Measurements from ENCODE around the gene KDELR3.

Gene KDELR3

DNA sequence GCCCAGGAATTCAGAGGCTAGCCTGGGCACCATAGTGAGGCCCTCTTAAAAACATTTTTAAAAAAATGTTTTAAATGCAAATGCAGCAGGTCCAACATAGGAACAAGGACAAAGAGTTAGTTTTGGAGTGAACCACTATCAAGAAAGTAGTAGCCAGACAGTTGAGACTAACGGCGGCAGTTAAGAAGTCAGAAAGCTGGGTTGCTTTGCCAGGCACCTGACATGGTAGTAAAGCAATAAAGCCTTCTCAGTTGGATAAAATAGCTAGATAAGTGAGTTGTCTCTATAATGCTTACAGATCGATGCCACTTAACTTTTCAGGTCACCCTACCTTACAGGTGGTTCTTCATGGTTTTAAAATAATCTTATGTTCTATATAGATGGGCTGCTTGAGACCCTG is 55.1 kb downstream of the KDELR3 start:
- no peak for TF ChIP-seq ZNF140 (tag by site-specific recombination; IDR thresholded peaks at IDR 0.05)
- peak; percentile 37; the same call in 1 of the 2 replicates for TF ChIP-seq ZNF133 (tag by site-specific recombination; IDR thresholded peaks at IDR 0.05)
- Histone ChIP-seq H3K36me3 (ENCODE audit: control insufficient read depth in 2 of 2, insufficient read depth in 1 of 2, low read length in 2 of 2) (no peaks in the 10 kb centered on the region), H3K9me3 (ENCODE audit: control insufficient read depth, insufficient read depth, low read depth, low read length) (no peaks in the 10 kb centered on the region), H3K4me1 (ENCODE audit: control insufficient read depth, insufficient read depth, low read length) (no peaks in the 10 kb centered on the region), H3K27ac (ENCODE audit: extremely low read depth, low read depth, low read length) (no peak overlapping the region), H3K4me3 (ENCODE audit: low read depth, low read length) (no peak overlapping the region)
- POLR2A ChIA-PET: interaction anchor here (1.3 kb wide), 1 partner anchor 48 kb away, joined by 3 read pairs; no protein-coding TSS in a partner anchor
- CTCF ChIA-PET: interaction anchor here (0.8 to 1.2 kb wide), 2 partner anchors 11 to 471 kb away, joined by 3 to 5 read pairs; no protein-coding TSS in a partner anchor

DNA sequence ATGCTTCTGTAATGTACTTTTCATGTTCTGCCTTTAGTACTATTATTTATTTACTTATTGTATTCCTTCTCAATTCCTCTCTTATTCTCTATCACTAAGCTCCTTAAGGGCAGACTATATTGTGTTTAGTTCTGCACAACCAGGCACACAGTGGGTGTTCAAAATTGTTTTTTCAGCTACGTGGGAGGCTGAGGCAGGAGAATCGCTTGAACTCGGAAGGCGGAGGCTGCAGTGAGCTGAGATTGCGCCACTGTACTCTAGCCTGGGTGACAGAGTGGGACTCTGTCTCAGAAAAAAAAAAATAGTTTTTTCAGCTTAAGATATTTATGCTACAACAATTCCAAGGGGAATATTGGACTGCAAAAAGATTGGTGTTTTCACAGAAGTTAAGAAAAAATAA is 55.6 kb downstream of the KDELR3 start:
- H3K9me3 ChIP-seq (ENCODE audit: control insufficient read depth, insufficient read depth, low read depth, low read length): no peaks in the 10 kb centered on the region
- CTCF ChIA-PET: interaction anchor here (1.2 kb wide), 1 partner anchor 11 kb away, joined by 5 read pairs; no protein-coding TSS in a partner anchor
- TF ChIP-seq ZNF514 (tag by site-specific recombination; IDR thresholded peaks at IDR 0.05) (no peak), ZNF341 (tag by site-specific recombination; IDR thresholded peaks at IDR 0.05; ENCODE audit: low read depth) (no peak), ZNF426 (tag by site-specific recombination; IDR thresholded peaks at IDR 0.05) (no peak), GLIS1 (tag by site-specific recombination; IDR thresholded peaks at IDR 0.05) (no peak), OVOL3 (tag by site-specific recombination; IDR thresholded peaks at IDR 0.05) (no peak), ZNF510 (tag by site-specific recombination; IDR thresholded peaks at IDR 0.05; ENCODE audit: insufficient replicate concordance) (no peak), ZNF670 (tag by site-specific recombination; IDR thresholded peaks at IDR 0.05; ENCODE audit: low read depth) (no peak), ZFHX2 (tag by site-specific recombination; conservative IDR thresholded peaks at IDR 0.05) (0 out of 2 replicates have a peak, but pooled peaks have one; percentile 12), ZSCAN23 (tag by site-specific recombination; IDR thresholded peaks at IDR 0.05) (no peak), EGR2 (tag by site-specific recombination; IDR thresholded peaks at IDR 0.05; ENCODE audit: low read depth) (peak; percentile 54; the same call in 1 of the 2 replicates), ZNF624 (tag by site-specific recombination; IDR thresholded peaks at IDR 0.05) (no peak), HOXA7 (CRISPR knock-in tag; IDR thresholded peaks at IDR 0.05; ENCODE audit: borderline replicate concordance) (no peak), ZNF404 (tag by site-specific recombination; IDR thresholded peaks at IDR 0.05) (no peak), KLF7 (tag by site-specific recombination; IDR thresholded peaks at IDR 0.05; ENCODE audit: borderline replicate concordance) (no peak), PRDM1 (tag by site-specific recombination; IDR thresholded peaks at IDR 0.05) (no peak)
- POLR2A ChIA-PET: interaction anchor here (1.3 kb wide), 1 partner anchor 47 kb away, joined by 3 read pairs; no protein-coding TSS in a partner anchor
- H3K4me1 ChIP-seq (ENCODE audit: control insufficient read depth, insufficient read depth, low read length): no peaks in the 10 kb centered on the region
- H3K27ac ChIP-seq (ENCODE audit: extremely low read depth, low read depth, low read length): no peak overlapping the region
- no peaks in the 10 kb centered on the region for H3K36me3 ChIP-seq (ENCODE audit: control insufficient read depth in 2 of 2, insufficient read depth in 1 of 2, low read length in 2 of 2)
- no peak overlapping the region for H3K4me3 ChIP-seq (ENCODE audit: low read depth, low read length)

DNA sequence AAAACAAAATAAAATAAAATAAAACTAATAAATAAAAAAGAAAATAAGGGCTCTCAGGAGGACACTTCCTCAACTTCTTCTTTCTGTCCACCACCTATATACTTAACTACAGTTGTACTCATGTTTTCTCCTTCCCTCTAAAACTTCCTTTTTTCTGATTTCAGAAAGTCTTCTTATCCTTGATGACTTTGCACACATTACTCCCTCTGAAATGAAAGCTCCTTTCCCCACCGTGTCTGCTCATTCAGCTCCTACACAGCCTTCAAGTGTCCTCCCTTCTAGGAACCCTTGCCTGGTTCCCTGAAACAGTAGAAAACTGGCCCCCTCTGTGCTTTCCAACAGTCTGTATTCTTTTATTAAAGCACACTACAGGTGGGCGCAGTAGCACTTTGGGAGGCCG is 56.5 kb downstream of the KDELR3 start:
- TF ChIP-seq ZNF544 (tag by site-specific recombination; IDR thresholded peaks at IDR 0.05) (no peak), ZNF132 (tag by site-specific recombination; IDR thresholded peaks at IDR 0.05; ENCODE audit: borderline replicate concordance) (no peak), ZNF76 (tag by site-specific recombination; IDR thresholded peaks at IDR 0.05; ENCODE audit: borderline replicate concordance, low read depth) (no peak), ZFP69B (tag by site-specific recombination; IDR thresholded peaks at IDR 0.05) (no peak), ZNF16 (tag by site-specific recombination; IDR thresholded peaks at IDR 0.05; ENCODE audit: low read depth) (no peak), ZFP3 (tag by site-specific recombination; IDR thresholded peaks at IDR 0.05; ENCODE audit: low read depth) (no peak), ZNF416 (tag by site-specific recombination; IDR thresholded peaks at IDR 0.05) (no peak), ZNF561 (tag by site-specific recombination; IDR thresholded peaks at IDR 0.05; ENCODE audit: borderline replicate concordance) (no peak)
- Histone ChIP-seq H3K27ac (ENCODE audit: extremely low read depth, low read depth, low read length) (no peak overlapping the region), H3K9me3 (ENCODE audit: control insufficient read depth, insufficient read depth, low read depth, low read length) (no peaks in the 10 kb centered on the region), H3K4me3 (ENCODE audit: low read depth, low read length) (no peak overlapping the region), H3K4me1 (ENCODE audit: control insufficient read depth, insufficient read depth, low read length) (no peaks in the 10 kb centered on the region), H3K36me3 (ENCODE audit: control insufficient read depth in 2 of 2, insufficient read depth in 1 of 2, low read length in 2 of 2) (no peaks in the 10 kb centered on the region)
- ChIA-PET POLR2A (no interaction called here), CTCF (interaction anchor here (1.2 kb wide), 1 partner anchor 12 kb away, joined by 5 read pairs; no protein-coding TSS in a partner anchor)

Data from HEK293 (cell line).